Measurements from ENCODE around the gene BMP3. TPM values are rescaled to one million over a fixed set of nuclear protein-coding genes. Genes with fewer than 3 reads are reported as not detected.

BMP3 gene
- total RNA-seq, 6 experiments from 2014 or later: not detected

DNA sequence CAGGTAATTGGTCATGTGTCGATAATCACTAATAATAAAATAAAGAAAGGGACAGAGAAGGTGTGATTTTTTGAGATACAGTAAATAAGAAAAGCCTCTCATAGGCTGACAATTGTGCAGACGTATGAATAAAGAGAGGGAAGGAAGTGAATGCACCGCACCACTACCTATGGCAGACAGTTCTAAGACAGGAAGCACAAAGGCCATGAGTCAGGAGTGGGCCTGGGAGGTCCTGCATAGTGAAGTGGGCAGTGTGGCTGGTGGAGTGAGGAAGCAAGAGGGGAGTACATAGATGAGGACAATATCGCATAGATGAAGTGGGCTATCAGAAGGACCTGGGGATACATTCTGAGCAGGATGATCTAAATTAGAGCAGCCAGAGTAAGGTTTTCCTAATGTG lies 75.6 kb downstream of the BMP3 start:
- H3K27ac ChIP-seq: no peak overlapping the region
- H3K36me3 ChIP-seq: no peaks in the 10 kb centered on the region
- no peak for TF ChIP-seq POLR2A (IDR thresholded peaks at IDR 0.05)
- TF ChIP-seq, protein P1, sequence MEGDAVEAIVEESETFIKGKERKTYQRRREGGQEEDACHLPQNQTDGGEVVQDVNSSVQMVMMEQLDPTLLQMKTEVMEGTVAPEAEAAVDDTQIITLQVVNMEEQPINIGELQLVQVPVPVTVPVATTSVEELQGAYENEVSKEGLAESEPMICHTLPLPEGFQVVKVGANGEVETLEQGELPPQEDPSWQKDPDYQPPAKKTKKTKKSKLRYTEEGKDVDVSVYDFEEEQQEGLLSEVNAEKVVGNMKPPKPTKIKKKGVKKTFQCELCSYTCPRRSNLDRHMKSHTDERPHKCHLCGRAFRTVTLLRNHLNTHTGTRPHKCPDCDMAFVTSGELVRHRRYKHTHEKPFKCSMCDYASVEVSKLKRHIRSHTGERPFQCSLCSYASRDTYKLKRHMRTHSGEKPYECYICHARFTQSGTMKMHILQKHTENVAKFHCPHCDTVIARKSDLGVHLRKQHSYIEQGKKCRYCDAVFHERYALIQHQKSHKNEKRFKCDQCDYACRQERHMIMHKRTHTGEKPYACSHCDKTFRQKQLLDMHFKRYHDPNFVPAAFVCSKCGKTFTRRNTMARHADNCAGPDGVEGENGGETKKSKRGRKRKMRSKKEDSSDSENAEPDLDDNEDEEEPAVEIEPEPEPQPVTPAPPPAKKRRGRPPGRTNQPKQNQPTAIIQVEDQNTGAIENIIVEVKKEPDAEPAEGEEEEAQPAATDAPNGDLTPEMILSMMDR (IDR thresholded peaks at IDR 0.05): no peak
- intact Hi-C loops (cut with DNase I): no loop called here
- H3K9me3 ChIP-seq: no peaks in the 10 kb centered on the region
- WGBS (ENCODE audit: insufficient coverage, low coverage, low lambda C conversion rate, missing lambda C conversion rate): 63% methylated on average over 4 of the region's 4 CpGs
- no peak for ATAC-seq
- no peak for DNase-seq
- H3K4me1 ChIP-seq: no peaks in the 10 kb centered on the region
- H3K4me3 ChIP-seq: no peak overlapping the region
- no peaks in the 10 kb centered on the region for H3K27me3 ChIP-seq

Other genes with a start within 250 kb of the BMP3 start
- under 1 TPM in 1 of 6 experiments, not detected in 5; 0.17 TPM for gene PRKG2, start 184.5 kb downstream of the BMP3 start, total RNA-seq